HEK293T (cell line): ENCODE results near the gene LZTR1.

Experiments
- CTCF ChIA-PET: fragments of 350-600 bp; formaldehyde crosslinking; extraction: SDS; loops from one replicate; lab custom pipeline; 2021; ENCODE audit warnings: antibody characterized with exemption, inconsistent platforms; lab: Yijun Ruan, JAX
- POLR2A ChIA-PET: fragments of 350-600 bp; formaldehyde crosslinking; extraction: SDS; loops from one replicate; lab custom pipeline; 2020; ENCODE audit warnings: antibody characterized with exemption, inconsistent platforms; lab: Yijun Ruan, JAX
- DNase-seq: peaks from one replicate; pipeline ENCODE4 v3.0.0; 2012; ENCODE audit warnings: mixed read lengths; ENCODE audit errors: extremely low spot score
- ARNT ChIP-seq: fragments of 450-650 bp; IDR thresholded peaks from 2 replicates; pipeline ENCODE4 v1.6.1; 2017; ENCODE audit warnings: mild to moderate bottlenecking
- BHLHE40 ChIP-seq: fragments of 450-650 bp; IDR thresholded peaks from 2 replicates; pipeline ENCODE4 v1.6.1; 2016; ENCODE audit warnings: mild to moderate bottlenecking, moderate library complexity, borderline replicate concordance
- CTBP1 ChIP-seq: fragments of 450-650 bp; IDR thresholded peaks from 2 replicates; pipeline ENCODE4 v1.6.1; 2016; ENCODE audit warnings: borderline replicate concordance
- ELF4 ChIP-seq: fragments of 450-650 bp; IDR thresholded peaks from 2 replicates; pipeline ENCODE4 v1.6.1; 2017; ENCODE audit warnings: antibody characterized with exemption
- FOXA1 ChIP-seq: fragments of 450-650 bp; IDR thresholded peaks from 2 replicates; pipeline ENCODE4 v1.6.1; 2016; ENCODE audit warnings: mild to moderate bottlenecking
- FOXK2 ChIP-seq: fragments of 450-650 bp; IDR thresholded peaks from 2 replicates; pipeline ENCODE4 v1.6.1; 2016; ENCODE audit warnings: mild to moderate bottlenecking
- FOXM1 ChIP-seq: fragments of 450-650 bp; IDR thresholded peaks from 2 replicates; pipeline ENCODE4 v1.6.1; 2017; ENCODE audit warnings: mild to moderate bottlenecking, borderline replicate concordance
- HDGF ChIP-seq: fragments of 450-650 bp; IDR thresholded peaks from 2 replicates; pipeline ENCODE4 v1.6.1; 2017; ENCODE audit warnings: antibody characterized with exemption, borderline replicate concordance
- L3MBTL2 ChIP-seq: fragments of 450-650 bp; conservative IDR thresholded peaks from 2 replicates; pipeline ENCODE4 v1.6.1; 2016; ENCODE audit warnings: mild to moderate bottlenecking
- LEF1 ChIP-seq: fragments of 450-650 bp; IDR thresholded peaks from 2 replicates; pipeline ENCODE4 v1.6.1; 2017; ENCODE audit warnings: mild to moderate bottlenecking, borderline replicate concordance
- NFRKB ChIP-seq: fragments of 450-650 bp; IDR thresholded peaks from 2 replicates; pipeline ENCODE4 v1.6.1; 2016; ENCODE audit warnings: mild to moderate bottlenecking, moderate library complexity
- PKNOX1 ChIP-seq: fragments of 450-650 bp; IDR thresholded peaks from 2 replicates; pipeline ENCODE4 v1.6.1; 2016
- SP1 ChIP-seq: fragments of 450-650 bp; IDR thresholded peaks from 2 replicates; pipeline ENCODE4 v1.6.1; 2017
- SUZ12 ChIP-seq: fragments of 450-650 bp; IDR thresholded peaks from 2 replicates; pipeline ENCODE4 v1.6.1; 2016; ENCODE audit warnings: mild to moderate bottlenecking
- TARDBP ChIP-seq: fragments of 450-650 bp; IDR thresholded peaks from 2 replicates; pipeline ENCODE4 v1.6.1; 2016
- ZNF384 ChIP-seq: fragments of 450-650 bp; IDR thresholded peaks from 2 replicates; pipeline ENCODE4 v1.6.1; 2016

The LZTR1 gene

DNA sequence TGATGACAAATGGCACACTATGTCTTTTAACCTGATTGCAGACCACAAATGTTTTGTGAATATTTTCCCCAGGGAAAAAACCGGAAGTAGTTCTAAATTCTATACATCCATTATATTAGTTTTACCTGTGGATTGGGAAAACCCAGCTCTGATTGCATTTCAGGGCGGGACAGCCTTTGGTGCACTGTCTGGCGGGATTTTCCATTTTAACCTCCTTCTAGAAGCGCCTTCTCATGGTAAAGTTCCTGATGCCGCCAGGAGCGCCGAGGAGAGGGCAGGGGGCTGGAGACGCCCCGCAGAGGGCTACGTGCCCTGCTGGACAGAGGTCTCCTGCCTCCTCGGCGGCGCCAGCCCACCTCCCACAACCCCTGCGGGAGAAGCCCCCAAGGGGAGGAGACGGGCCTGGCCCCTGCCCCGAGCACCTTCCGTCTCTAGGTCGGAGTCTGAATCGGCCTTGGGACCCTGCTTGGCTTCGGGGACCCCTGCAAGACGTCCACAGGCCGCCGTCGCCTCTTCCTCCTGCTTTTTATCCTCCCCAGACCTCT lies 31.6 kb downstream of the LZTR1 start:
- POLR2A ChIA-PET, result interaction anchor here (0.6 to 6.6 kb wide), 3 partner anchors 12 to 79 kb away, joined by 3 to 58 read pairs (median 22); partner anchors contain the start of genes LZTR1 and THAP7
- TF ChIP-seq CTBP1, result no peak
- 0 out of 2 replicates have a peak, but pooled peaks have one; percentile 46 for TF ChIP-seq L3MBTL2
- CTCF ChIA-PET, result interaction anchor here (1.2 kb wide), 1 partner anchor 10 kb away, joined by 4 read pairs; no protein-coding TSS in a partner anchor
- DNase-seq, result no peak

GRCh38 chr22:21014202-21014725 lies 32.2 kb downstream of the LZTR1 start:
- POLR2A ChIA-PET, result interaction anchor here (1.5 to 6.6 kb wide), 3 partner anchors 9 to 32 kb away, joined by 4 to 58 read pairs (median 22); partner anchors contain the start of genes LZTR1 and THAP7
- TF ChIP-seq HDGF, result peak; percentile 17; the same call in 1 of the 2 replicates
- TF ChIP-seq ZNF384, result no peak
- TF ChIP-seq ELF4, result no peak
- no peak for TF ChIP-seq ARNT
- TF ChIP-seq NFRKB, result no peak
- TF ChIP-seq BHLHE40, result no peak
- TF ChIP-seq FOXK2, result no peak
- TF ChIP-seq PKNOX1, result peak; percentile 92
- no peak for TF ChIP-seq CTBP1
- TF ChIP-seq LEF1, result no peak
- CTCF ChIA-PET, result interaction anchor here (1.2 to 2.2 kb wide), 2 partner anchors 11 to 88 kb away, joined by 4 to 9 read pairs; no protein-coding TSS in a partner anchor
- peak; percentile 99 for DNase-seq

- POLR2A ChIA-PET, result interaction anchor here (1.5 to 6.6 kb wide), 3 partner anchors 9 to 33 kb away, joined by 4 to 58 read pairs (median 22); partner anchors contain the start of genes LZTR1 and THAP7
- no peak for DNase-seq
- TF ChIP-seq TARDBP, result no peak
- no peak for TF ChIP-seq SUZ12
- no peak for TF ChIP-seq PKNOX1
- TF ChIP-seq HDGF, result no peak
- CTCF ChIA-PET, result interaction anchor here (1.0 to 2.2 kb wide), 2 partner anchors 12 to 88 kb away, joined by 3 to 9 read pairs; no protein-coding TSS in a partner anchor
Observed at GRCh38 chr22:21014726-21015465, 32.8 kb downstream of the LZTR1 start, which contains the start of gene P2RX6. Gene P2RX6, plus strand, starts transcription at chr22:21015165. Its CDS starts 10 bp downstream, at chr22:21015175.

GRCh38 chr22:21015466-21016006 lies 33.4 kb downstream of the LZTR1 start:
- ChIA-PET CTCF (interaction anchor here (1.0 to 2.2 kb wide), 2 partner anchors 13 to 87 kb away, joined by 3 to 9 read pairs; no protein-coding TSS in a partner anchor), POLR2A (interaction anchor here (1.5 to 6.6 kb wide), 3 partner anchors 10 to 34 kb away, joined by 4 to 58 read pairs (median 22); partner anchors contain the start of genes LZTR1 and THAP7)
- TF ChIP-seq HDGF, result no peak
- TF ChIP-seq SUZ12, result no peak
- TF ChIP-seq LEF1, result no peak
- no peak for TF ChIP-seq PKNOX1
- TF ChIP-seq FOXK2, result no peak
- TF ChIP-seq FOXM1, result no peak
- TF ChIP-seq ARNT, result no peak
- TF ChIP-seq SP1, result no peak
- no peak for TF ChIP-seq TARDBP
- TF ChIP-seq ZNF384, result no peak
- no peak for TF ChIP-seq CTBP1
- no peak for TF ChIP-seq L3MBTL2
- no peak for TF ChIP-seq ELF4
- TF ChIP-seq FOXA1, result no peak
- TF ChIP-seq BHLHE40, result no peak
- no peak for TF ChIP-seq NFRKB
- DNase-seq, result no peak

DNA sequence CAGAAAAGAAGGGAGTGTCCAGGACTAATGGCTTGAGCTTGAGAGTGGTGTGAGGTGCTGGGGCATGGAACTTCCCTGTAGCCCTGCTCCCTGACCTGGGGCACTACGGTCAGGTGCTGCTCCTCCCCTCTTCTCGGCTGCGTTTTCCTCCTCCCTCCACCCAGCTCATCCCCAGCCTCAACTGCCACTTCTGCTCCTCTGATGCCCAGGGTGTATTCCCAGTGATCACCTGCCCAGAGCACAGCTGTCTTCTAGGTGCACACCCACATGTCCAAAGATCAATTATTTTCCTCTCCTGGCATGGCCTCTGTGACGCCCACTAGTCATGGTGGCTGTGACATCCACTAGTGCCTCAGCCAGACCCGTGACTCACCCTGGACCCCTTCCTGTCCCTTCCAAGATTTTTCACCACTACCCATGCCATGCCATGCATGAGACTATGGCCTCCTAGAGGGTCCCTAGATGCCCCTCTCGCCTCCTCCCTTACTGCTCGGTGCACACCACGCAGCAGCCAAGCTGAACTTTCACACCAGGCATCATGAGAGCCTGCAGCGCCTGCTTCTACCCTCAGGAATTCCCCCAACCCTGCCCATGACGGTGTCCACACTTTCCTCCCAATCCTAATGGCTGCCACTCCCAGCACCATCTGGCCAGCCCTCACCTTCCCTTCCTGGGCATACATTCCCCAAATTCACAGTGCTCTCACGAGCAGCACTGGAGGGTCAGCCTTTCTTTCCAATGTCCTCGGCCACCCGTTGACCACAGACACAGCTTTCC lies 34.7 kb downstream of the LZTR1 start:
- TF ChIP-seq CTBP1 (no peak), HDGF (no peak), FOXA1 (no peak), SUZ12 (no peak), ARNT (no peak), NFRKB (no peak), PKNOX1 (no peak), ZNF384 (no peak), TARDBP (no peak), LEF1 (no peak), SP1 (no peak)
- ChIA-PET POLR2A (interaction anchor here (1.3 to 6.6 kb wide), 3 partner anchors 15 to 35 kb away, joined by 4 to 58 read pairs (median 5); partner anchors contain the start of genes LZTR1 and THAP7), CTCF (no interaction called here)
- no peak for DNase-seq
